Parathyroid adenoma (tissue), 2 donors: ENCODE results near the gene BACE1-AS.
"Not testable (repeated sequence)": the region's sequence is repeated elsewhere in the genome, so short reads cannot be mapped to it uniquely, and the experiment has no call there.

Source experiments
- H2AFZ ChIP-seq: fragments of 300-600 bp; sonication (generic); one replicate; pipeline ENCODE4 v1.7.0; 2017; ENCODE audit warnings: antibody characterized with exemption, mild to moderate bottlenecking
- H3K27ac ChIP-seq: fragments of 300-600 bp; sonication (generic); one replicate; pipeline ENCODE4 v1.7.0; 2017
- H3K27me3 ChIP-seq: fragments of 300-600 bp; sonication (generic); one replicate; pipeline ENCODE4 v1.7.0; 2017; ENCODE audit warnings: low read length; ENCODE audit not compliant: control insufficient read depth, insufficient read depth
- H3K36me3 ChIP-seq: fragments of 300-600 bp; sonication (generic); one replicate; pipeline ENCODE4 v1.7.0; 2017; ENCODE audit warnings: low read length; ENCODE audit not compliant: control insufficient read depth, insufficient read depth
- H3K4me1 ChIP-seq: fragments of 300-600 bp; sonication (generic); one replicate; pipeline ENCODE4 v1.7.0; 2017; ENCODE audit warnings: control low read depth
- H3K4me2 ChIP-seq: fragments of 300-600 bp; sonication (generic); one replicate; pipeline ENCODE4 v1.7.0; 2017; ENCODE audit warnings: low read length
- H3K4me3 ChIP-seq: fragments of 300-600 bp; sonication (generic); one replicate; pipeline ENCODE4 v1.7.0; 2017; ENCODE audit warnings: low read depth, low read length
- H3K79me2 ChIP-seq: fragments of 300-600 bp; sonication (generic); one replicate; pipeline ENCODE4 v1.7.0; 2017; ENCODE audit warnings: control low read depth
- H3K9ac ChIP-seq: fragments of 300-600 bp; sonication (generic); one replicate; pipeline ENCODE4 v1.7.0; 2017; ENCODE audit warnings: mild to moderate bottlenecking
- H3K9me3 ChIP-seq: fragments of 300-600 bp; sonication (generic); one replicate; pipeline ENCODE4 v1.7.0; 2017; ENCODE audit warnings: low read length; ENCODE audit not compliant: control insufficient read depth
- TF ChIP-seq, protein P1 (sequence below): fragments of 300-600 bp; sonication (generic); IDR thresholded peaks from one replicate; pipeline ENCODE4 v1.7.0; 2017; ENCODE audit warnings: antibody characterized with exemption, mild to moderate bottlenecking
- donor health status: primary hyperparathyroidism.

BACE1-AS gene

GRCh38 chr11:117269856-117270255 is 21.3 kb upstream of the BACE1-AS start:
- H3K9ac ChIP-seq, result no peak overlapping the region
- no peaks in the 10 kb centered on the region for H3K9me3 ChIP-seq
- no peak overlapping the region for H3K27ac ChIP-seq
- H3K79me2 ChIP-seq, result no peaks in the 10 kb centered on the region
- H3K4me3 ChIP-seq, result no peak overlapping the region
- no peak overlapping the region for H3K4me2 ChIP-seq
- no peaks in the 10 kb centered on the region for H3K4me1 ChIP-seq
- H3K27me3 ChIP-seq, result no peaks in the 10 kb centered on the region
- no peaks in the 10 kb centered on the region for H3K36me3 ChIP-seq
- no peak overlapping the region for H2AFZ ChIP-seq
- TF ChIP-seq, protein P1, sequence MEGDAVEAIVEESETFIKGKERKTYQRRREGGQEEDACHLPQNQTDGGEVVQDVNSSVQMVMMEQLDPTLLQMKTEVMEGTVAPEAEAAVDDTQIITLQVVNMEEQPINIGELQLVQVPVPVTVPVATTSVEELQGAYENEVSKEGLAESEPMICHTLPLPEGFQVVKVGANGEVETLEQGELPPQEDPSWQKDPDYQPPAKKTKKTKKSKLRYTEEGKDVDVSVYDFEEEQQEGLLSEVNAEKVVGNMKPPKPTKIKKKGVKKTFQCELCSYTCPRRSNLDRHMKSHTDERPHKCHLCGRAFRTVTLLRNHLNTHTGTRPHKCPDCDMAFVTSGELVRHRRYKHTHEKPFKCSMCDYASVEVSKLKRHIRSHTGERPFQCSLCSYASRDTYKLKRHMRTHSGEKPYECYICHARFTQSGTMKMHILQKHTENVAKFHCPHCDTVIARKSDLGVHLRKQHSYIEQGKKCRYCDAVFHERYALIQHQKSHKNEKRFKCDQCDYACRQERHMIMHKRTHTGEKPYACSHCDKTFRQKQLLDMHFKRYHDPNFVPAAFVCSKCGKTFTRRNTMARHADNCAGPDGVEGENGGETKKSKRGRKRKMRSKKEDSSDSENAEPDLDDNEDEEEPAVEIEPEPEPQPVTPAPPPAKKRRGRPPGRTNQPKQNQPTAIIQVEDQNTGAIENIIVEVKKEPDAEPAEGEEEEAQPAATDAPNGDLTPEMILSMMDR, result no peak

- no peaks in the 10 kb centered on the region for H3K27me3 ChIP-seq
- H3K9ac ChIP-seq, result no peak overlapping the region
- H3K27ac ChIP-seq, result no peak overlapping the region
- H3K9me3 ChIP-seq, result no peaks in the 10 kb centered on the region
- TF ChIP-seq, protein P1, result no peak
- no peak overlapping the region for H3K4me2 ChIP-seq
- no peaks in the 10 kb centered on the region for H3K4me1 ChIP-seq
- H2AFZ ChIP-seq, result no peak overlapping the region
- H3K4me3 ChIP-seq, result no peak overlapping the region
- no peaks in the 10 kb centered on the region for H3K36me3 ChIP-seq
- no peaks in the 10 kb centered on the region for H3K79me2 ChIP-seq
These were observed 19.9 kb upstream of the BACE1-AS start for GRCh38 chr11:117271208-117271607.

GRCh38 chr11:117272175-117272574 is 19.0 kb upstream of the BACE1-AS start:
- H3K4me2 ChIP-seq, H3K4me3 ChIP-seq, H3K36me3 ChIP-seq, H3K79me2 ChIP-seq, H3K27me3 ChIP-seq, H3K4me1 ChIP-seq, H2AFZ ChIP-seq, H3K27ac ChIP-seq, H3K9me3 ChIP-seq, H3K9ac ChIP-seq: not testable (repeated sequence)

- Histone ChIP-seq H3K27me3 (no peaks in the 10 kb centered on the region), H3K4me1 (no peaks in the 10 kb centered on the region), H3K79me2 (no peaks in the 10 kb centered on the region), H3K9ac (no peak overlapping the region), H3K4me3 (no peak overlapping the region), H3K4me2 (no peak overlapping the region), H2AFZ (no peak overlapping the region), H3K36me3 (no peaks in the 10 kb centered on the region), H3K27ac (no peak overlapping the region), H3K9me3 (no peaks in the 10 kb centered on the region)
- TF ChIP-seq, protein P1, result no peak
These were observed 17.4 kb upstream of the BACE1-AS start for GRCh38 chr11:117273550-117274289.

DNA sequence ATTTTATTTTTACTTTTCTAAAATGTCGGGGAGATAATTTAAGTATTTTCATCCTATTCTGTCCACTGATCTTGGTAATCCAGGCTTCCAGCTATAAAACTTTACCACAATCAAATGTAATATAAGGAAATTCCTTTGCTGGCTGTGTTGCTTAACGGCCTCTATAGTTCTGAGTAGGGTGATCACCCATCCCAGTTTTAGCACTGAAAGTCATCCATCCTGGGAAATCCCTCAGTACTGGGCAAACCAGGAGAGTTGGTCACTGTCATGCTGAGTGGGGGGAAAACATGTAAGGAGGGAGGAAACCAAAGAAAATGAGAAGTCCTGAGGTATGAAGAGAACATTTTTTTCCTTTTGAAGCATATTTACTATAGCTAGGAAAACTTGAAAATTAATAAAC is 12.8 kb upstream of the BACE1-AS start:
- no peak overlapping the region for H3K9ac ChIP-seq
- H2AFZ ChIP-seq, result no peak overlapping the region
- H3K27me3 ChIP-seq, result no peaks in the 10 kb centered on the region
- H3K36me3 ChIP-seq, result no peaks in the 10 kb centered on the region
- TF ChIP-seq, protein P1, result no peak
- H3K4me1 ChIP-seq, result no peaks in the 10 kb centered on the region
- no peak overlapping the region for H3K27ac ChIP-seq
- H3K79me2 ChIP-seq, result no peaks in the 10 kb centered on the region
- no peak overlapping the region for H3K4me2 ChIP-seq
- H3K4me3 ChIP-seq, result no peak overlapping the region
- H3K9me3 ChIP-seq, result no peaks in the 10 kb centered on the region
